HG02938 (cell line): ENCODE data around the gene DCUN1D2.
"Not testable (repeated sequence)": the region's sequence is repeated elsewhere in the genome, so short reads cannot be mapped to it uniquely, and the experiment has no call there.

Experiments used
- ATAC-seq: cut with Tn5 transposase; IDR thresholded peaks from one replicate; pipeline ENCODE4 v1.9.1; 2021; ENCODE audit warnings: mild to moderate bottlenecking, moderate library complexity; ENCODE audit not compliant: unreplicated experiment

The DCUN1D2 gene

DNA sequence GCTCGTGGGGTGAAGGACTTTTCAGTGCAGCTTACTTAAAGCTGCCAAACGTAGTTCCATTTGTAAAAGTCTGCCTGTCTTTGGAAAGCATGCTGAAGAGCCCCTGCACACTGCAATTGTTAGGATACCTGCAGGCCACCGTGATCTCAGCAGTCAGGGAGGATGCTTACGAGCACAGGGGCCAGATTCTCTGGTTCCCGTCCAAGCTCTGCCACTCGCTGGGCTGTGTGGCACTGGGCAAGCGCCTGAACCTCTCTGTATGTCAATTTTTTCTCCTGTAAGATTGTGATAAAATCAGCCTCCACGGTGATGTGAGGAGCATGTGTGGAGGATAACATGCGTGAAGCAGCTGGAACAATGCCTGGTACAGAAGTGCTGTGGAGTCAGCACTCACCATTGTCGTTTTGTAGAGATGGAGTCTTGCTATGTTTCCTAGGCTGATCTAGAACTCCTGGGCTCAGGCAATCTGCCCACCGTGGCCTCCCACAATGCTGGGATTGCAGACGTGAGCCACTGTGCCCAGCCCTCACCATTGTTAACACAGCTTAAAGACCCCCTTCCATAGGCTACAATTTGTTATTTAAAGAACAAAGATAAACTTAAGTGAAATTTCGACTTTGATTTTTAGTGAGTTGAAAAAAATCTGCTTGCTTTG is 40.7 kb downstream of the DCUN1D2 start:
- no peak for ATAC-seq

DNA sequence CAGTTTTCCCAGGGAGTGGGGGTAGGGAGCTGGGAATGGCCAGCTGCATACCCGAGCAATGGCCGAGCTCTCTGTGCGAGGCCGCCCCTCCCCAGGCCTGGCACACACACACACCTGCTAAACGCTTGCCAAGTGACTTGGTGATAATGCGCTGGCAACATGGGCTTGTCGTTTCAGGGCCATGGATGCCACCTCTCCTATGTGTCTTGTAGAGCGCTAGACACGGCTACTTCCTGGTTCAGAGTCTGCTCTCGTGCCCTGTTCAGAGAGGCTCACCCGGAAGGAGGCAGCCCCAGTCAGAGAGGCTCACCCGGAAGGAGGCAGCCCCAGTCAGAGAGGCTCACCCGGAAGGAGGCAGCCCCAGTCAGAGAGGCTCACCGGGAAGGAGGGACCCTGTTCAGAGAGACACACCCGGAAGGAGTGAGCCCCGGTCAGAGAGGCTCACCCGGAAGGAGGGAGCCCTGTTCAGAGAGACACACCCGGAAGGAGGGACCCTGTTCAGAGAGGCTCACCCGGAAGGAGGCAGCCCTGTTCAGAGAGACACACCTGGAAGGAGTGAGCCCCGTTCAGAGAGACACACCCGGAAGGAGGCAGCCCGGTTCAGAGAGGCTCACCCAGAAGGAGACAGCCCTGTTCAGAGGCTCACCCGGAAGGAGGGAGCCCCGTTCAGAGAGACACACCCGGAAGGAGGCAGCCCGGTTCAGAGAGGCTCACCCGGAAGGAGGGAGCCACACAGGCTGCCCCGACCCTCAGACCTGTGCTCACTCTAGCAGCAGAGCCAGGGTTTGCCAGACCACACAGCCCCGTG is 41.4 kb downstream of the DCUN1D2 start:
- no peak for ATAC-seq

DNA sequence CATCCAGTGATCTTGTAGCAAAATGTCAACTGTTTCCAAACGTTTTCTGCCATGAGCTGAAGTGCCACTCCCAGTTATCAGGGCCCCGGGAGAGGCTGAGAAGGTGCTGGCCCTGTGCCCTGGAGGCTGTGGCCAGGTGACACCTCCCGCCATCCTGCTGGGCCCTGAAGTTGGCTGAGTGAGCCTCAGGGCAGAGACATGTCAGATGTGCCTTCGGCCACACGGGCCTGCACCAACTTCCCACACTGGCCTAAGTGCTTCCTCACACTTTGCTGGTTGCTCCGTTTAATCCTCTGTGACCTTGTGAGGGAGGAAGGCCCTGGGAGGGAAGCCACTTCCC is 42.0 kb downstream of the DCUN1D2 start:
- no peak for ATAC-seq

DNA sequence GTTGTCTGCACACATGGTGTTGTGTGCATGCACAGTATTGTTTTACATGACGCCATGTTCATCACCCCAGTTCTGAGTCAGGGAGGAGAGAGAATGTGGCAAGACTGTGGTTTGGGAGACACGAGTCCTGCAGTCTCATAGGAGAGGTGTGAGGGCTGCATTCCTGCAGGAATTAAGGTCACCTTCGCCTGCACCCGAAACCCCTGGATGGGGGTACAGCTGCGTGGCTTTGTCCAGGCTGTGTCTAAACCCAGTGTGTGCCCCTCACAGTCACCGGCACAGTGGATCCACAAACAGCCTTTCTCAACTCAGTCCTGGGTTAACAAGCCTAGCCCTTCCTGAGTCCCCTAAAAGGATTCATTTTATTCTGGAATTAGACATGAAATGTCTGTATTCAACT is 42.9 kb downstream of the DCUN1D2 start:
- no peak for ATAC-seq

DNA sequence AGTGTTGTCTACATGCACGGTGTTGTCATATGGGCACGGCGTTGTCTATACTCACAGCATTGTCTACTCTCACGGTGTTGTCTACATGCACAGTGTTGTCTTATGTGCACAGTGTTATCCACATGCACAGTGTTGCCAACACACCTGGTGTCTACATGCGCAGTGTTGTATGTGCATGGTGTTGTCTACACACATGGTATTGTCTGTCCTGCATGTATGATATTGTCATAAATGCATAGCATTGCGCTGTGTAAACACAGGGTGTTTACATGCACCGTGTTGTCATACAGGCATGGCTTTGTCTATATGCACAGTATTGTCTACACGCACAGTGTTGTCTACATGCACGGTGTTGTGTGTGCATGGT is 44.0 kb downstream of the DCUN1D2 start:
- no peak for ATAC-seq

DNA sequence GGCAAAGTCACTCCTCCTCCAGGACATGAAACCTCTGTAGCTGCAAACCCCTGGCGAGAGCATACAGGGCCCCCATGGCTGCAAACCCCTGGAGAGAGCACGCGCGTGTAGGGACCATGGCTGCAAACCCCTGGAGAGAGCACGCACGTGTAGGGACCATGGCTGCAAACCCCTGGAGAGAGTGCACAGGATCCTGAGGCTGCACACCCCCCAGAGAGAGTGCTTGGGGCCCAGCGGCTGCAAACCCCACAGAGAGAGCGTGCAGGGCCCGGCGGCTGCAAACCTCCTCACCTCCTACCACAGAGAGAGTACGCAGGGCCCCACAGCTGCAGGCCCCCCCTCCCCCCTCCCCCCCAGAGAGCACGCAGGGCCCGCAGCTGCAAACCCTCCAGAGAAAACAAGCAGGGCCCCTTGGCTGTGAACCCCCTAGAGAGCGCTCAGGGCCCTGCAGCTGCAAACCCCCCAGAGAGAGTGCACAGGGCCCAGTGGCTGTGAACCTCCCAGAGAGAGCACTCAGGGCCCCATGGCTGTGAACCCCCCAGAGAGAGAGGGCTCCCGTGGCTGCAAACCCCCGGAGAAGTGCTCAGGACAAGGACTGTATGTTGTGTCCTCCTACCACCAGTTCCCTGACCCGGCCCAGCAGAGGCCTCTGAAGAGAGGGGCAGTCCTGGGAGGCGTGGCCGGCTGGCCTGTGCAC is 44.6 kb downstream of the DCUN1D2 start:
- no peak for ATAC-seq

DNA sequence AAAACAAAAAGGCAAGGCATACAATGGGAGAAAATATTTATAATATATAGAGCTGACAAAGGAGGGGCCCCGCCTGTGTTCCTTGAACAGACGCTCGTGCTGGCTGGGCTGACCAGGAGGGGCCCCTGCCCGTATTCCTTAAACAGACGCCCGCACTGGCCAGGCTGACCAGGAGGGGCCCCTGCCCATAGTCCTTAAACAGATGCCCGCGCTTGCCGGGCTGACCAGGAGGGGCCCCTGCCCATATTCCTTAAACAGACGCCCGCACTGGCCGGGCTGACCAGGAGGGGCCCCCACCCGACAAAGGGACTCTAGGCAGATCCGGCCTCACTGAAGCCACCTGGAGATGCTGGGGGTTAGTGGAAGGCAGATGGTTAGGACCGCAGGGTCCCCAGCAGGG is 46.5 kb downstream of the DCUN1D2 start:
- no peak for ATAC-seq

DNA sequence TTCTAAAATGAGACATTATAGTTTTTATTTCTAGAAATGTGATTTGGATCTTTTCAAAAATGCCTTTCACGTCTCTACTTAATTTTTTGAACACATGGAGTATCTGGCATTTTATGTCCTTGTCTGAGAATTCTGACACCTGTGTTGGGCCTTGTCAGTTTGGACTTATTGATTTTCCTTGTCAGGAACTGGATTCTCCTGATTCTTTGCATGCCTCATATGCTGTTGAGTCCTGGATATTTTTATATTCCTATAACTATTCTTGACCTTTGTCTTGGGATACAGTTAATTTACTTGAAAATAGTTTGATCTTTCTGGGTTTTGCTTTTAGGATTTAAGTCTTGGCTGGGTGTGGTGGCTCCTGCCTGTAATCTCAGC is 47.5 kb downstream of the DCUN1D2 start:
- no peak for ATAC-seq

DNA sequence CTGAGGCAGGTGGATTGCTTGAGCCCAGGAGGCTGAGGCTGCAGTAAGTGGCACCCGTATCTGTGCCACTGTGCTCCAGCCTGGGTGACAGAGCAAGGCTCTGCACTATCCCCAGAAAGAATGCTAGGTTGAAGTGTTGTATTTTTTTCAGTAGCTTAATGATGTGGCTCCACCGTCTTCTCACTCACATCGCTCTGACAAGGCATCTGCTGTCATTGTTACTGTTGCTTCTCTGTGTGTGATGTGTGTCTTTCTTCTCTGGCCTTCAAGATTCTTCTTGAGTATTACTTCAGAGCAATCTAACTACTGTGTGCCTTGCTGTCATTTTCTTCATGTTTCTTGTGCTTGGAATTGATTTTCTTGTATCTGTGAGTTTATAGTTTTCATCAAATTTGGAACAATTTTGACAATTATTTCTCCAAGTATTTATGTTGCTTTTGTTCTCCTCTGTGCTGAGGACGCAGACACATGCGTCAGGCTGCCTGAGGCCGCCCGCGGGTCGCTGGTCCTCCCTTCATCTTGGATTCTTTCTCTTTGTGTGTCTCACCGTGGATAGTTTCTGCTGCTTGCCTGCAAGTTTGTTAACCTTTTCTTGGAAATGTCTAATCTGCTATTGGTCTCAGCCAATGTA is 48.0 kb downstream of the DCUN1D2 start:
- ATAC-seq: no peak

DNA sequence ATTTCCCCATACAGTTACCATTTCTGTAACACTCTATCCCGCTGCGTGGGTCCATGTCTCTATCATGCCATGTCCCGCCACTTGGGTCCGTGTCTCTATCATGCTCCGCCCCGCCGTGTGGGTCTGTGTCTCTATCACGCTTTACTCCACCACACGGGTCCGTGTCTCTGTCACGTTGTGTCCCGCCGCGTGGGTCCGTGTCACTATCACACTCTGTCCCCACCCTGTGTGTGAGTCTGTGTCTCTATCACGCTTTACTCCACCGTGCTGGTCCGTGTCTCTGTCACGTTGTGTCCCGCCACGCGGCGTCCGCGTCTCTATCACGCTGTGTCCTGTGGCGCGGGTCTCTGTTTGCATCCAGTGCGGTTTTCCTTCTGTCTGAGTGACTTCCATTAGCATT is 48.9 kb downstream of the DCUN1D2 start:
- ATAC-seq: no peak

DNA sequence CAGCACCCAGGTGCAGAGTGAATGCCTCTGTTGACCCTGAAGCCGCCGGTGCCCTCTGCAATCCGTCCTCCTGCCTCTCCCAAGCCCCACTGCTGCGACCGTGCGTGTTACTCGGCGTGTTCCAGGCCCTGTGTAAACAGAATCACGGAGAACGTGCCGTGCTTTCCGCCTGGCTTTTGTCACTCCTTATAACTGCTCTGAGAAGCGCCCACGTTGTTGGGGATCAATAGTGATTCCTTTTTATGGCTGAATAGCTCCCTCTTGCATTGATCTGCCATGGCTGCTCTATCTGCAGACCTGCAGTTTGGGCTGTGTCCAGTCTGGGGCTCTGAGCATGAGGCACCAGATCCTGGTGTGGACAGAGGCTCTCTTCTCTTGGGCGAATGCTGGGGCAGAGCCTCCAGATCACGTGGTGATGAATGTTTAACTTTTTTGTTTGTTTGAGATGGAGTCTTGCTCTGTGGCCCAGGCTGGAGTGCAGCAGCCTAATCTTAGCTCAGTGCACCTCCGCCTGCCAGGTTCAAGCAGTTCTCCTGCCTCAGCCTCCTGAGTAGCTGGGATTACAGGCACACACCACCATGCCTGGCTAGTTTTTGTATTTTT is 53.0 kb downstream of the DCUN1D2 start:
- no peak for ATAC-seq

DNA sequence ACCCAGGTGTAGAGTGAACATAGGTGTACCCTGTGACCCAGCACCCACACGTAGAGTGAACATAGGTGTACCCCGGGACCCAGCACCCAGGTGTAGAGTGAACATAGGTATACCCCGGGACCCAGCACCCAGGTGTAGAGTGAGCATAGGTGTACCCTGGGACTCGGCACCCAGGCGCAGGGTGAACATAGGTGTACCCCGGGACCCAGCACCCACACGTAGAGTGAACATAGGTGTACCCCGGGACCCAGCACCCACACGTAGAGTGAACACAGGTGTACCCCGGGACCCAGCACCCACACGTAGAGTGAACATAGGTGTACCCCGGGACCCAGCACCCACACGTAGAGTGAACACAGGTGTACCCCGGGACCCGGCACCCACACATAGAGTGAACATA is 53.6 kb downstream of the DCUN1D2 start:
- not testable (repeated sequence) for ATAC-seq

DNA sequence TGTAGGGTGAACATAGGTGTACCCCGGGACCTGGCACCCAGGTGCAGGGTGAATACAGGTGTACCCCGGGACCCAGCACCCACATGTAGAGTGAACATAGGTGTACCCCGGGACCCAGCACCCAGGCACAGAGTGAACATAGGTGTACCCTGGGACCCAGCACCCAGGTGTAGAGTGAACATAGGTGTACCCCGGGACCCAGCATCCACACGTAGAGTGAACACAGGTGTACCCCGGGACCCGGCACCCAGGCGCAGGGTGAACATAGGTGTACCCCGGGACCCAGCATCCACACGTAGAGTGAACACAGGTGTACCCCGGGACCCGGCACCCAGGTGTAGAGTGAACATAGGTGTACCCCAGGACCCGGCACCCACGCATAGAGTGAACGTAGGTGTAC is 54.6 kb downstream of the DCUN1D2 start:
- not testable (repeated sequence) for ATAC-seq

DNA sequence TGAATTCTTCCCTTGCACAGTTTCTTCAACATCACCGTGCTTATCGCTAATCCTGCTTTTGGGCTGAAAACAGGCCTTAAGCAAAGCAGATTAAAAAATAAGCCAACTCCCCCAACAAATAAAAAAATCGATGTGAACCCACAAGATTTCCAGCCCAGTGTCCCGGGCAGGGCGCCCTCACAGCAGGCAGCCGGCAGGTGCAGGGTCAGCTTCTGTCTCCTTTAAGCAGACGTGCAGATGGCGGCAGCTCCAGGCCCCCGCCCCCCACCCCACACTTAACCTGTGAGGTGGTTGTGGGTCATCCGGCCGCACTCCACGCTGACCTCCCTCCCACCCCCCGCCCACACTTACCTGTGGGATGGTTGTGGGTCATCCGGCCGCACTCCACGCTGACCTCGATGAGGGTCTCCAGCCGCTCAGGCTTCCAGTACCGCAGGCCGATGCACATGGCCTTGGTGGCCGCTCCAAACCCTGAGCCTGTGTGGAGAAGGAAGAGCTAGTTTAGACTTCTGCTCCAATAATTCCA is 57.1 kb downstream of the DCUN1D2 start:
- ATAC-seq: no peak

DNA sequence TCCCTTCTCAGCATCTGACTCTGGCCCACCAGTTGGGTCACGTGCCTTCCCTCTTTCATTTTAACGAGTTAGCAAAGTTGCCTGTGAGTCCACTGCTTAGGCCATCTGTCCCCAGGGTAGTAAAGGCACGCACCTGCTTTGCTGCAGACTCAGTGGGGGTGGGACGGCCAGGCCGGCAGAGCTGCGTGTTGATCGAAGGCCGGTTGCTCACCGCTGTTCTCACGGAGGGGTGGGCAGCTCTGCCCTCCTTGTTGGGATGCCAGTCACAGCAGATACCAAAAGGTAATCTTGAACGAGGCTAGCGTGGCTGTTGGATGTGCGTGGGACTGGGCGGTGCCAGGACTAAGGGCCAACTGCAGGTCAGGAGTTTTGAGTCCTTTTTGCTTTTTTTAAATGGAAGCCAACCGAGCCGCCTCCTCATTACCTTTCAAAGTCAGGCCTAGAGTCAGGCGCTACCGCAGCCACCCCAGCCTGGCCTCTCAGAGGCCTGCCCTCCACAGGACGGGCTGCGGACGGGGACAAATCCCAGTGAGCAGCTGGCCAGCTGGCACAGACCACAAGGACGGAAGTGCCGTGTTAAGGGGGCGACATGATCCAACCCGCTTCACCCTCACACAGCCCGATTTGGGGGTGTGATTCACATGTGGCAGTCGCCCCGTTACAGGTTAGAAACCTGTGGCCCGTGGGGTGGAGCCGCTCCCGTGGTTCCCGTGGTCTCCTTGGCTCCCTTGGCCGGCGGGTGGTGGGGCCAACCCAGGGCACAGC is 57.8 kb downstream of the DCUN1D2 start:
- ATAC-seq: no peak

DNA sequence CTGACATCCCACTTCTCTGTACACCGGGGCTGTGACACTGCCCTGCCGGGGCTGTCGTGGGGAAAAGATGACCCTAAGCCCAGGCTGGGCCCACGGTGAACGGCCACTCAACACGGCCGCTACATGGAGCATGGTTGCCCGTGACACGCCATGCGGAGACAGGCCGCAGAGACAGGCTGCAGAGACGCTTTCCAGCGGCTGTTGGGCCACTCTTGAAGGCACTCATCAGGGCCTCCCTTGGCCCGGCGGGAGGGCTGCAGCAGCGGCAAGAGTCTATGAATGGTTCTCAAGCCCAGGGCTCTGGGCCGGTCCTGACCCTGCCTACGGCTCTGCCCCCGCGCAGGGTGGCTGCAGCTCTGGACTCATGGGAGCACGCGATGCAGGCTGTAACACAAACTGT is 59.3 kb downstream of the DCUN1D2 start:
- no peak for ATAC-seq

DNA sequence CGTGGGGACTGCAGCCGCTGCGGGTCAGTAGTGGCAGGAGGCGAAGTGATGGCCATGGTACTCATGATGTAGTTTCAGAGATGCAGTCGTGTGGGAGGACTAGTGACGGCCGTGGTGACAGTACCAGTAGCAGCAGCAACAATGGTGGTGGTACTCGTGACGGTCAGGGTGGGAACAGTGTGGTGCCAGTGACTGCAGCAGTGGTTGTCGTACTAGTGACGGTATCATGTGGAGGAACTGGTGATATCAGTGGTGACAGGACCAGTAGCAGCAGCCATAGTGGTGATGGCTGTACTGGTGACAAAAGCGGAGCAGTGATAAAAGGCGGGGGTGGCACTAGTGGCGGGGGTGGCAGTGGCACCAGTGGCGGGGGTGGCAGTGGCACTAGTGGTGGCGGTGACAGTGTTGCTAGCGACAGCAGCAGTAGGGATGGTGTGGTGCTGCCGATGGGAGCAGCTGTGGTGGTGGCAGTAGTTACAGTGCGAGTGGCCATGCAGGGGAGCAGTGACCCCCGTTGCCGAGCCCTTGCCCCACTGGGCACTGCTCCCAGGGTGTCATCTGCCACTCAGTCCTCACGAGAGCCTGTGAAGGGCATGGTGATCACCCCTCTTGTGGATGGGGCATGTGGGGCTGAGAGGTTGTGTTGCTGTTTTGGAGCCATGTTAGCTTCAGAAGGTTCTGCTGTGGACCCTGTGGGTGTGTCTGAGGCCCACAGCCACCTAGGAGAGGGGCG is 60.0 kb downstream of the DCUN1D2 start:
- ATAC-seq: no peak

DNA sequence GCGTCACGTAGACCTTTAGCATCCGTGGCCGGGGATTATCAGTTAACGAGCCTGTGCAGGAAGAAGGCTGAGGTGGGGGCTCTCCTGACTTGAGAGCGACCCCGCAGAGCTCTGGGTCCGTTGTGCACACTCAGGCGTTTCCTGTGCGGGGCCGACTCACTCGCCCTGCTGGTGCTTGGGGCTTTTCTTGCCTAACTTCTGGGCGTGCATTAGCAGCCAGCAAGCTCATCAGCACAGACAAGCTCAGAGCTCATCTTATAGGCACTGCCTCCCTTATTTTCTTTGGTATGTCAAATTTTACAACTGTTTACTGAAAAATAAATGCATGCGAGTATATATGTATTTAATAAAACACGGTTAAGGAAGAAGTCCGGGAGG is 60.9 kb downstream of the DCUN1D2 start:
- no peak for ATAC-seq

DNA sequence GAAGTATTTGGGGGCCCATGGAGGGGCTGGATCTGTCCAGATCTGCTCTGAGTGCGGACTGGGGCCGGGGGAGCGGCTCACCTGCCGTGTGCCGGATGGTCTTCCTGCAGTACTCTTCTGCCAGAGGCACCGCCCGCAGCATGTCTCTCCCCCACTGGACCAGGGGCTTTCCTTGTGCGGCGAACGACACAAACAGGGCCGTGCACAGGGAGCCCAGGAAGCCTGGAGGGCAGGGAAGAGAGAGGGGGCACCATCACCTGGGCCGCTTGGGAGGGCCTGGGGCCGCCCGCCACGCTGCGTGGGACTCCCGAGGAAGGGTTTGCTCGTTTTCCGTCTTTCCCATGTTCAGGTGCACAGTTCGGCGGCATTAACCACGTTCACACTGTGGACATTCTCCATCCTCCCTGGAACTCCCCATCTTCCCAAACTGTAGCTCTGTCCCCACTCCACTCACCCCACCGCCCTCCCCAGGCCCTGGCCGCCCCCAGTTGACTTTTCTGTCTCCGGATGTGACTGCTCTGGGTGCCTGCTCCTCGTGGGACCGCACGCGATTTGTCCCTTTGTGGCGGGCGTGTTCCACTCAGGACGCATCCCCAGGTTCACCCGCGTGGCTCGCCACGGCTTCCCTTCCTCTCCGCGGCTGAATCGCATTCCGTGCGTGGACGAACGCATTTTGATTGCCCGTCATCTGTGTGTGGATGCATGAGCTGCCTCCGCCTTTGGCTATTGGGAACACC is 61.5 kb downstream of the DCUN1D2 start:
- no peak for ATAC-seq
